Measurements from ENCODE around the gene DOK7.
"Not testable (repeated sequence)": the region's sequence is repeated elsewhere in the genome, so short reads cannot be mapped to it uniquely, and the experiment has no call there.

DOK7 gene

DNA sequence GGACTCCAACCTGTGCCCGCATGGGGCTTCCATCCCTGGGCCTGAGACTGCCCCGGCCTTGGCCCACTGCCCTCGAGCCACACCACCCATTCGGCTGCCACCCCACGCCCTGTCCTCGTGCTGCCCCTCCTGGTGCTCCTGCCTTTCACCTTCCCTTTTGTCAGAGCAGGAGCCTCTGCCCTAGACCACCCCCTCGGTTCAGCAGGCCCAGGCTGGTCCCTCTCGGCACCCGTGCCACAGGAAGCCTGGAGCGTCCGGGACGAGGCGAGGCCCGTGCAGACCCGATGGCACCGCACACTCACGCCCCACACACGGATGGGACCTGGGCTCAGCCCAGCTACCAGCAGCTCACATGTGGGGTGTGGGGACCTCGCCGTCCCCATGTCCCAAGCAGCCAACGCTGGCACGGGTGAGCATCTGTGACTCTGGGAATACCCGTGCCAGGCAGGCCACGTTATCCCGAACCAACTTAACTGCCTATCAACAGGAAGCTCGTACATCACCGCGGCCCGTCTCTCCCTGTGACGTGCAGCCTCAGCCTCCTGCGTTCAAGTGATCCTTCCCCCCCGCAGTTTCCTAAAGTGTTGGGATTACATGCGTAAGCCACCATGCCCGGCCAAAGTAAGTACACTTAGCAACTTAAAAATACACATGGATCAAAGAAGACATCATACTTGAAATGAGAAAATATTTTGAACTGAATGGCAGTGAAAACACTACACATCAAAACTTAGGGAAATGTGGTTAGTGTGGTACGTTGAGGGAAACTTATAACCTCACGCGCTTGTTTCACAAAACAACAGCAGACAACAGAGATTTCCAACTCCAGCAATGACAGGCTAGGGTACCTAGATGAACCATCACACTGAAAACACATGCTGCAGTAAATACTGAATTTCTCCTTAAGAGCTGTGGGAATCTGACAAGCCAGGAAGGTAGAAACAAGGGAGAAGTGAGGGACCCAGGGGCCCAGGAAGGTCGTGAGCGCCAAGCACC, 40.1 kb downstream of the DOK7 start:
- no peak for DNase-seq (ENCODE audit: low read depth in 2 of 2)

DNA sequence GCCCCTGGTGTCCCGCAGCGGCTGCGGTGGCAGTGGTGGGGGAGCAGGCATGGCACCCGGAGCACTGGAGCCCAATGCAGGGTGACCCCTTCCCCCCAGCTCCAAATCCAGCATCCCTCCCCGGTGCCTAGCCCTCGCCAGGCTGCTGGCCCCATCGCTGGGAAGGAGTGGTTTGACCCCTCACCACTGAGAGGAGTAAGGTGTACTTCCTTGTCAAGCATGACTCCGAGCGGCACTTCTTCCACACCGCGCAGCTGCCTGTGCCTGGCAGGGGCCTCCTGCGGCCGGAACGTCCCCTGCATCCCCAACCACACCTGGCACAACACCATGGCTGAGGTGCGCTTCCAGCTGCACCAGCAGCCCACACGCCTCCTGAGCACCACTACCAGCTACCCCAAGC, 42.1 kb downstream of the DOK7 start:
- no peak for DNase-seq (ENCODE audit: low read depth in 2 of 2)

DNA sequence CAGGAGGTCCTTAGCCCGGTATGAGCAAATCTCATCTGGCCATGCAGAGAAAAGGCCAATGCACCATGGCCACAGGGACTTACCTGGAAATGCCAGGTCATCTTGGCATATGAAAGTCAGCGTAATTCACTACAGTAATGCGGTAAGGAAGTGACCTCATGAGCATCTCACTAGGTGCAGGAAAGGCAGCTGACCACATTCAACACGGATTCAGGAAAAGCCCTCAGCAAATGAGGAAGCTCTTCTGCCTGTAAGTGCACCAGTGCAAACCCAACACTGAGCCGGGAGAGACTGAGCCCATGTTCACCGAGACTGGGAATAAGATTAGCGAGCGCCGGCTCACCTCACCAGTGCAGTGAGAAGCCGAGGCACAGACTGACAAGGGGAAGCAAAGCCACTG, 45.4 kb downstream of the DOK7 start:
- DNase-seq (ENCODE audit: low read depth in 2 of 2): no peak

DNA sequence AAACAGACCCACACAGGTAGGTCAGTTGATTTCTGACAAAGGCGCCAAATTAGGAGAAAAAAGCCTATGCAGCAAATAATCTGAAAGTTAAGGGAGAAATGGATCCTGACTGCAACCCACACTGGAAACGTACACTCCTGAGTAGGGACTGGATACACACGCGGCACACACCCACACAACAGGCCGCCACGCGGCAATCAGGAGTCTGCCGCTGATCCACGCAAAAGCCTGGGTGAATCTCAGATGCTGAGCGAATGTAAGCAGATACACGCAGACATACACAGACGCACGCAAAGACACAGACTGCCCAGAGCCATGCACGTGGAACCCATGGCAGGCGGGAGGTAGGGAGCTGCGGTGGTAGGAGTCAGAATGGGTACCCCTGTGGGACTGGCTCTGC, 47.4 kb downstream of the DOK7 start:
- no peak for DNase-seq (ENCODE audit: low read depth in 2 of 2)

DNA sequence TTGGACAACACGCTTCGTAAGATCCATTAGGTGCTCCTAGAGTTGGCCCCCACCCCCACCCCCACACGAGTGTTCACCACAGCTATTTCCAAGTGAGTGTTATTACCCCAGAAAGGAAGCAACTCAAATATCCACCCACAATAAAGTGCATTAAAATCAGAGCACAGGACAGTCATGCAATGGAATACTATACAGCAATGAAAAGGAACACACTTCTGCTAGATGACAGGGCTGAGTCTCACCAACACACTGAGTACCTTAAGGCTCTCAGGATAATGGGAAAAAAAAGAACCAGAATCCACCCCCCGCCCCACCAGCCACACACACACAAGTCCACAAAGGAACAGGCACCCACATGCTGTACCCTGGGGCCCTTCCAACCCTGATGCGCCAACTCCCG, 48.1 kb downstream of the DOK7 start:
- no peak for DNase-seq (ENCODE audit: low read depth in 2 of 2)

DNA sequence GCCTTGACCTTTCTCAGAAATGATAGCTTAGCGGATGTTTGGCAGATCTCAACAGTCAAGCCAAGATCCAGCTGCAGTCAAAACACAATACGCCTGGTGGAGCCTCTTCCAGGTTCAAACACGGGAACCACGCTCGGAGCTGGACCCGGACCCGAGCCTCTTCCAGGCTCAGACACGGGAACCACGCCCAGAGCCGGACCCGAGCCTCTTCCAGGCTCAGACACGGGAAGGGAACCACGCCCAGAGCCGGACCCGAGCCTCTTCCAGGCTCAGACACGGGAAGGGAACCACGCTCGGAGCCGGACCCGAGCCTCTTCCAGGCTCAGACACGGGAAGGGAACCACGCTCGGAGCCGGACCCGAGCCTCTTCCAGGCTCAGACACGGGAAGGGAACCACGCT, 48.5 kb downstream of the DOK7 start:
- not testable (repeated sequence) for DNase-seq (ENCODE audit: low read depth in 2 of 2)

DNA sequence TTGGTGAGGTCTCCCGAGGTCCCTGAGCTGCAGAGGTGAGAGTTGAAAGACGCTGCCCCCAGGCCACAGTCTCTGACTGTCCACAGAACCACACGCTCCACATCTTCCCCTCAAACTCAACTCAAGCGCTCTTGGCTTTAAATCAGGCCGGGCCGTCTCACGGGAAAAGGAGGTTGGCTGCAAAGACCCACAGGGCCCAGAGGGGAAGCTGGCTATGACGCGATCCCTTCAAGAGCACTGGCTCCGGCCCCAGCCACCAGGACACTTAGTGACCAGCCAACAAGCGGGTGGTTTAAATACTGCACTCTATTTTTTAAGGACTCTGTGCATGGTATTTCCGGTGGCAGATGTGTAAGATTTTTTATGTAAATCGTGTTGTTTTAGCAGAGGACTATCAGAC, 49.2 kb downstream of the DOK7 start:
- no peak for DNase-seq (ENCODE audit: low read depth in 2 of 2)

DNA sequence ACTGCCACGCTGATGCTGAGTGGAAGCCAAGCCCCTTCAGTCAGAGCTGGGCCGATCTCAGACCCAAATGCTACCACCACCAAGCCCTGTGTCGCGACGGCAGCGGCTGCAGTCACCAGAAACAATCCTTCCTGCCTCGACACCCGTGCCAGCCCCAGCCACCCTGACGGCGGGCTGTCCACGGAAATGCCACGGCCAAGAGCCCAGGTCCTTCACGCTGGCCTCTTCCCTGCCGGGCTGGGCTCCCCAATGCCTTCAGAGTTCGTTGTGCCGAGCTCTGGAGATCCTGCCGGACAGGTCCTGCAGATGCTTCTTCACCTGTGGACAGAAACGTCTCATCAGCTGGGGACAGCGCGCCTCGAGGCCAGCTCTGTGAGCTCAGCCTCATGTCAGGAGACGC, 49.6 kb downstream of the DOK7 start:
- no peak for DNase-seq (ENCODE audit: low read depth in 2 of 2)

DNA sequence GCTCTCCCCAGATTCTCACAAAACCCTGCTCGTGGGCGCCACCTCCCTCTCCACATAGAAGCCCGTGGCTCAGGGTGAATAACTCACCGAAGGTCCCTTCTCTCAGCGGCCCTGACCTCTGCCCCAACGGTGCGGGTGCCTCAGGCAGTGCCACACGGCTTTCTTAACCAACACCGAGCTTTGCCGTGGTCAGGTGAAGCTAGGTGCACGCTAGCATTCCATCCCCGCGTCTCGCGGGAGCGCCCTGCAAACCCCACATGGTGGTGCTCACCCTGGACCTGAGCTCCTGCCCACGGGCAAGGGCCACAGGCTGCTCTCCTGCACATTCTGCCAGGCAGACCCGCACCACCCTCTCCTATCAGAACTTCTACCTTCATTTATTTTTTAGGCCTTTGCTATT, 50.7 kb downstream of the DOK7 start:
- no peak for DNase-seq (ENCODE audit: low read depth in 2 of 2)

DNA sequence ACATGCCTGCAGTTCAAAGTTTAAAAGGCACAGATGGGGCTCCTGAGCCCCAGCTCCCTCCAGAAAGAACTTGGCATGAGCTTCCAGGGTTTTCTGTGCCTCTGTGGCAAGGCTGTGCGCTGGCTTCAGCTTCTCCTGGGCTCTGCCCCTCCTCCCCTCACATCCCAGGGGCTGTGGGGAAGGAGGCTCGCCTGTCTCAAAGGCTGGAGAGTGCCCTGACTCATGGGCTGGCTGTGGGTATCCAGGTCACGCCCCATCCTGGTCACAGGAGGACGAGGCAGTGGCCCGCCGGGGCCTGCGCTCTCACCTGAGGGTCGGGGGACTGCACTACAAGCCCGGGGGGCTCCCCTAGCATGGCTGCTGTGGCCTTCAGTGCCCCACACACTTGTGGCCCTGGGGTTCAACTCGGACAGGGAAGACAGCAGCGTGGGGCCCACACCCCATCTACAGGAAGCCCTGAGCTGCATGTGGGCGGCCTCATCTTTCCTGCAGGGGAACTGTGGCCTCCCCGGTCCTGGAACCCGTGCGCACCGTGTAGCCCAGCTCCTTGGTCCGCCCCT, 51.2 kb downstream of the DOK7 start:
- no peak for DNase-seq (ENCODE audit: low read depth in 2 of 2)

DNA sequence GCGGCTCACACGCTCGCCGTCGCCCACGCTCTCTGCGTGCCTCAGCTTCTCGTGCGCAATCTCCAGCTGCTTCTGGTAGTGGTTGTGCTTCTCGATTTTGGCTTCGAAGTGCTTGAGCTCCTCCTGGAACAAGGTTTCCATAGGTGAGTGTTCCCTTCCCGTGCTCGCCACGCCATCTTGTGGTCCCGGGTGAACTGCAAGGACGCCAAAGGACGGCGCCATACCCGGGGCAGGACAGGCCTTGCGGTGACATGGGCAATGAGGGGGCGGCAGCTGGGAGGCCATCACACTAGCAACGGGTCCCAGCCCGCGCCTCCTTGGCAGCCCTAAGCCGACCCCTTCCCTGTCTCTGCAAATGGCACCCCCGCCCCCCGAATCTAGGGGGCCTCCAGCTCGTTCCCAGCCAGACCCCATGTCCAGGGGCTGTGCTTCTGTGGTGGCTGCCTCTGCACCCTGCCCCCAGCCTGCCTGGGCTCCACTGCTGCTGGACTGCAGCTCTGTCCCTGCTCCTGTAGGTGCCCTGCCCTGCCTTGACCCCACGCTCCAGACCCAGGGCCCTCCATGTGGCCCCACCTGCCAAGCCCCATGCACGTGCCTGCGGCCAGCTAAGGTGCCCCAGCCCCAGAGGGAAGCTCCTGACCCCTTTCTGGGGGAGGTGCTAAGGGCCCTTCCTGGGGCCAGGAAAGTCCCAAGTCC, 51.8 kb downstream of the DOK7 start:
- DNase-seq (ENCODE audit: low read depth in 2 of 2): no peak

DNA sequence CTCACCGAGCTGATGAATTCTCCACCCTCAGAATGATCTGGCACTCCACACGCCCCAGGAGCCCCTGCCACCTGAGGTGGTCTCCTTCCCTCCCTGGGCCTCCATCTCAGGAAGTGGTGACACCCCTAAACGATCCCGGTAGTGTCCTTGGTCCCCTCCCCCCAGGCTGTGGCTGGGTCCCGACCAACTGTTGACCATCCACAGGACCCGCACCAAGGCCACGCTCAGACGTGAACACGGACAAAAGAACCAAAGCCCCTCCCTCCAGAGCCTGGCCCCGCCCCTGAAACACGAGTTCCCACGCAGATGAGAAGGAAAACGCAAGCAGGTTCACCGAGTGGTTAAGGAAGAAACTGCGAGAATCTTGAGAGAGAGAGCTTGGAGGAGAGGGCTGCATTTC, 52.5 kb downstream of the DOK7 start:
- DNase-seq (ENCODE audit: low read depth in 2 of 2): no peak

DNA sequence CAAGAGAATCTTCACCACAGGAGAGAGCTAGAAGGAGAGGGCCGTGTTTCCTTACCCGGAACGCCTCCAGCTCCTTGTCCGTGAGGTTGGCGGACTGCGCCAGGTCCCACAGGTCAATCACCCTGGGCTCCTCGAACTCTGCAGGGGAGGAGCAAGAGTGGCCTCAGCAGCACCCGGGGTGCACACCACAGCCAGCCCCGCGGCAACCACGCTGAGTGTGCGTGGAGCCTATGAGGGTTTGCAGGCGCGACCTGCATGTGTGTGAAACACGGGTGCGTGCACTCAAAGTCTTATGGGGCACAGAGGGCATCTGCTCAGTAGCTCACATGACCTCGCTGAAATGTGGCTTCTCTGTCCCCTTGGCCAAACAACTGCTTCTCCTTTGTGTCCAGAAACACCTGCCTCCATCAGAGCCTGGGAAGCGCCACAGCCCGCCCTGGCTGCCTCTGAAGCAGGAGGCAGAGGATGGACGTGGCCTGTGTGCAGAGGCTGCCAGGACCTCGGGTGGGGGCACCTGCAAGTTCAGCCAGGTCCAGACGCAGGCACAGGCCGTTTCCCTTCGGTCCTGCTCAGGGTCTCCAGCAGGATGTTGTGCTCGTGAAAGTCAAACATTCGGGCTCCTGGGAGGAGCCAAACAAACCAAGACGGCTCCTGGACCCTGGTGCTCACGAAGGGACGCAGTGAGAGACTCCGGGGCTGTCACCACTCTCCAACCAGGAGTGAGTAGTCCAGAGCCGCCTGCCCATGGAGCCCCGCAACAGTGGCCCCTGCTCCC, 53.1 kb downstream of the DOK7 start:
- DNase-seq (ENCODE audit: low read depth in 2 of 2): no peak

DNA sequence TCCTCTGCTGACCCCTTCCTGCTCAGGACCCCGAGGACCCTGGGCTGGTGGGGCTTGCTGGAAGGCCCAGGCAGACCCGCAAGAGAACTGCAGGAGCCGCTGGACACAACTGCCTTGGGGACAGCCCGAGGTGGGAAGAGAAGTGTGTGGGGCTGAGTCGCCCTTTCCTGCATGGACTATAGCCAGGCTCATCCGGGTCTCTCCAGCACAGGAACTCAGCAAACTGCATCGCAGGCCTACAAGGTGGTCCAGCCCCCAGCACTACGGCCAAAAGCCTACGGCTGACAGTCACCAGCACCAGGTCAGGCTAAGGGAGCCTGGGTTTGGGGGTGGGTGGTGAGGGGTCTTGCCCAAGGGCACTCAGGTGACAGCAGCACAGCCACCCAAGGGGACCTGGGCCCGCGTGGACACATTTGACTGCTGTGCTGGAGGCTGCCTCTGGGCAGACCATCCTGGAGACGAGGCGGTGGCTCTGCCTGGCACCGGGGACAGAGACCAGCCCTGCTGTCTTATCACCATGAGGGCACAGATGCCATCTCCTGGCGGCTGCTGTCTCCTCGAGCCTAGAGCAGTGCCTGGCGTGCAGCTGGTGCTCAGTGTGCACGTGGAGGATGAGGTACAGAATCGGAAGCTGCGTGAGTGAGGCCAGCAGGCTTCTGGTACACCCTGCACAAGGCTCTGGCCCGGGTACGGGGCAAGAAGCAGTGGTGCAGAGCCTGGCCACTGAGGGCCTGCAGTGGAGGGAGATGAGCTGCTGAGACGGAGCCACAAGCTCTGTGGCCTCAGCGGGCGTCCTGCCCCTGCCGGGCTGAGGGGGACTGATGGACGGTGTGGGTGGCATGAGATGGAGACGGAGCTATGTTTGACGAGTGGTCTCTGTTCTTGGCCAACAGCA, 54.0 kb downstream of the DOK7 start:
- no peak for DNase-seq (ENCODE audit: low read depth in 2 of 2)

DNA sequence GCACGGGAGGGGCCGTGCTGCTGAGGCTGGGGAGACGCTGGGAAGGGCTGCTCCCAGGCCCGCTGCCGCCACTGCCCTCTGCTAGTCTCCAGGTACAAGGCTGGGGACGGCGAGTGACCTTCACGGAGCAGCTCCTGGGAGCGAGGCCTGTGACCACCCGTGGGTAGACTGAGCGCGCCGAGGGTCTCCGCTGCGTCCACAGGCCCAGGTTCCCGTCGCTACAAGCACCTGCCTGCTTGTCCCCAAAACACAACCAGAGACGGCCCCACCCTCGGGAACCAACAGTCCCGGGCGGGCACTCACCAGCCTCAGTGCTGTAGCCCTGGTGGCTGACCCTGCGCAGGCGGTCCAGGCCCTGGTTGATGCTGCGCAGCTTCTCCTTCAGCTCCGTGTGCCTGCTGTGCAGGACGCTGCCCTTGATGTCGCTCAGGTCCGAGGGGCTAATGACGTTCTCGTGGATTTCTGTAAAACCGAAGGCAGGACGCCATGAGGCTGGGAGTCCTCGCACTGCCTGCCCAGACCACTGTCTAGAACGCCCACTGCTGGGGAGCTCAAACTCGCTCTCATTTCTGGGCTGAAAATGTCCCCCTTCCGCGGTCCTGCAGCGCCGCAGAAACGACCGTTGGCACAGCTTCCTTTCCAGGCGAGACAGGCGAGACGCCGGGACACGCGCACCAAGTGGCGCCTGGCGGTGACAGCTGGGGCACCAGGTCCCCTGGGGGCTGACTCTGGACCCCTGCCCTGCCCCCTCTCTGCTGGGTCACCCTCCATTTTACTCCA, 54.8 kb downstream of the DOK7 start:
- no peak for DNase-seq (ENCODE audit: low read depth in 2 of 2)

DNA sequence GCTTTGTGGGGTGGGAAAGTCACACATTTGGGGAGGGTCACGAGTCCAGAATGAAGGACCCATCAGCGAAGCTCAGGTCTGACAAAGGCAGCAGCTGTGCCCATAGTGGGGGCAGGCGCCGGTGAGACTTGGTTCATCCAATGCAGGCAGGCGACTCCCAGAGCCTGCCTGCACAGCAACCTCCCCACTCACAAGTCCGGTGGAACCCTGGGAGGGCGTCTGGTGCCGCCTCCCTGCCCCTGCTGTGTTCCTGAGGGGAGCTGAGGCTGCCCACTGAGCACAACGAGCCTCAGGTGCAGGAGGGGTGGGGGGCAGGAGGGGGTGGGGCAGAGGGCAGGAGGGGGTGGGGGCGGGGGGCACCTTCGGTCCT, 55.4 kb downstream of the DOK7 start:
- DNase-seq (ENCODE audit: low read depth in 2 of 2): no peak

DNA sequence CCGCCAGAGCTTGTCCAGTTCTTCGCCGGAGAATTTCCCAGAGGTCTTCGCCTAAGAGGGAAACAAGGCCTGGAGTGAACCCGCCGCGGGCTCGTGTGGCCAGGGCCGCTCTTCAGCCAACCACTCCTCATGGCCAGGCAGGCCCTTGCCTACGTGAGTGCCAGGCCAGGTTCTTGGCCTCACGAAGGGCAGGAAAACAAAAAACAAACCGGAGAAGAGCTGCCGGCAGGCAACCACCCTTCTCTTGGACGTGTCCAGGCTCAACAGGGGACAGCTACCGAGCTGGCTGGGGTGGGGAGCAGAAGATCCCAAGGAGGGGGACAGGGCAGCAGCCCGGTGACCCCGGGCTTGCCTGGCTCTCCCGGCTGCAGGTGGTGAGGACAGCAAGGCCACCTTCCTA, 55.8 kb downstream of the DOK7 start:
- DNase-seq (ENCODE audit: low read depth in 2 of 2): no peak

DNA sequence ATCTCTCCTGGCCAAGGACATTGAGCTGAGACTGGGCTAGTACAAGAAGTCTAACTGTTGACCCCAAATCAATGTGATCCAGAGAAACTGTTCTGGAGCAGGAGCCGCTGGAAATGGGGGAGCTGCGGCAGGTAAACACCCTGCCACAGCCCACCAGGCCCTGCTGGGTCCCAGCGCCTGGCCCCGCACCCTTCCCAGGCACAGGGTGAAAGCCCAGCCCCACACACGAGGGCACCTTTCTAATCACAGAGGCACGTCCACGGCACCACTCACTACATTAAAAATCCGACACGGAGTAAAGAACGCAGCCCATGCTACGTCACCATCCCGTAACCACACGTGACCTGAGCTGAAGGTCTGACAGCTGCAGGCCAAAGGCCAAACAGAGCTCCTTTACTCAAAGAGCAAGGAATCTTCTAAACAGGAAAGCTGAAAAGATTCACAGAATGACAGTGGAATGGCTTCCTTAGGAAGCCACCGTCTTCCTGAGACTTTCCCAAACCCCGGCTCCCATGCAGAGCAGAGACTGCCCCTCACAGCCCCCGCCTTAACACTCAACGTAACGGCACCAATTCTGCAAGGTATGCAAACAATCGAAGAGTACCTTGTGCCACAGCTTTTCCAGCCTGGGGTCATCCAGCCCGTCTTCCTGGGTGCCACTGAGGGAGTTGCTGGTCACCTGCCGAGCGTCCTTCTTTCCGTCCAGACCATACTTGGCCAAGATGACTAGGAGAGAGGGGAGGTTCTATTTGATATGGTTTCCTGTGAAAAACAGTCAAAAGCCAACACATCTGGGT, 56.6 kb downstream of the DOK7 start:
- no peak for DNase-seq (ENCODE audit: low read depth in 2 of 2)

DNA sequence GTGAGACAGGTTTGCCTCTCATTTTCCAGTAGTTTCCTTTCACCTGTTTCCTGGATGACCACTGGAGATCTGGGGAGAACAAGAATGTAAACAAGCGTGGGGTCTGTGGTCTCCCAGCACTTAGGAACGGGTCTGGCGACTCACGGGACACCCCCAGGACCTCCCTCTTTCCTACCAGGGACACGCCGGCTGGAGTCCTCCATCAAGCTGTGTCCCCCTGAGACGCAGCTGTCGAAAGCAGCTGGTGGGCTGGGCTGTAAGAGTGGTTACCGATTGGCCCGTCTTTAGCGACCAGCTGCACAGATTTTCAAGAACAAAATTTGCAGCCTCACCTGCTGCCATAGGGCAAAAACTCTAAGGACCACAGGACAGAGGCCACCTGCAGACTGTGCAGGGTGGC, 57.2 kb downstream of the DOK7 start:
- no peak for DNase-seq (ENCODE audit: low read depth in 2 of 2)
